Measurements from ENCODE around the gene ECHS1. TPM values are rescaled to one million over a fixed set of nuclear protein-coding genes. Genes with fewer than 3 reads are reported as not detected.

The ECHS1 gene
- total RNA-seq, 1 experiment from 2014 or later, result 120 TPM

DNA sequence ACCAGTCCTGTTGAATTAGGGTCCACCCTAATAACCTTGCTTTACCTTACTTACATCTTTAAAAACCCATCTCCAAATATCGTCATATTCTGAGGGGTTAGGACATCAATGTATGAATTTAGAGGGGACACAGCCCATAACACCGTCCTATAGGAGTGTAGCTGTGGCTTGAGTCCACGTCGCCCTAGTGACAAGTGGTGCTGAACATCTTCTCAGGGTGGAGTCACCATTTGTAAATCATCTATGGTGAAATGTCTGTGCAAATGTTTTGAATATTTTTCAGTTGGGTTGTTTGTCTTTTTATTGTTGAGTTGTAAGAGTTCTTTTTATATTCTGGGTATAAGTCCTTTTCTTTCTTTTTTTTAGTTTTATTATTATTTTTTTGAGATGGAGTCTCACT is 31.2 kb downstream of the ECHS1 start:
- H3K27me3 ChIP-seq, result peaks cover 16% of the 10 kb centered on the region
- H3K4me3 ChIP-seq, result no peak overlapping the region
- no peak for DNase-seq
- H3K36me3 ChIP-seq, result no peaks in the 10 kb centered on the region
- no peaks in the 10 kb centered on the region for H3K9me3 ChIP-seq

DNA sequence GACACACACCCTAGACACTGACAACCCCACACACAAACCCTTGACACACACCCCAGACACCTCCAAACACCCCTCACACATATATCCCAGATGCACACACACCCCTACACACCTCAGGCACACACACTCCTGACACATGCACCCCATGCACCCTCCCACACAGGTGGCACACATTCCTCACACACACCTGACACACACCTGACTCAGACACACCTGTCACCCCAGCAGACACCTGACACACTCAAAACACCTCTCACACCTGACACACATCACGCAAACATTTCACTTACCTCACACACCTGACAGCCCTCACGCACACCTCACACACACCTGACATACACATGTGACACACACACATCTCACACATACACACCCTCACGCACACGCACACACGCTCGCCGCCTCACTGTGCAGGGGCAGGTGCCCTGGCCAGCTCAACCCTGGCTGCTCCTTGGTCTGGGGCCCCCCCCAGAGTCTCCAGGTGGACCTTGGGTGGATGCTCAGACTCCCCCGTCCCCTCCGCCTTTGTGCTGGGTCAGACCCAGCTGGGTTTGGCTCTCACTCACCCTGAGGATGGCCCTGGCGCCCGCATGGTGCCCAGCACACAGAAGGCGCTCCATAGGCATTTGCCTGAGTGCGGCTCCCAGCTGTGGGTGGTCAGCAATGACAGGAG is 33.3 kb downstream of the ECHS1 start:
- Histone ChIP-seq H3K36me3 (no peaks in the 10 kb centered on the region), H3K4me3 (no peak overlapping the region), H3K9me3 (no peaks in the 10 kb centered on the region), H3K27me3 (peaks cover 38% of the 10 kb centered on the region)
- DNase-seq, result no peak

GRCh38 chr10:133338080-133339071 is 34.8 kb downstream of the ECHS1 start:
- DNase-seq, result no peak
- Histone ChIP-seq H3K36me3 (no peaks in the 10 kb centered on the region), H3K9me3 (no peaks in the 10 kb centered on the region), H3K4me3 (no peak overlapping the region), H3K27me3 (peaks cover 37% of the 10 kb centered on the region)

DNA sequence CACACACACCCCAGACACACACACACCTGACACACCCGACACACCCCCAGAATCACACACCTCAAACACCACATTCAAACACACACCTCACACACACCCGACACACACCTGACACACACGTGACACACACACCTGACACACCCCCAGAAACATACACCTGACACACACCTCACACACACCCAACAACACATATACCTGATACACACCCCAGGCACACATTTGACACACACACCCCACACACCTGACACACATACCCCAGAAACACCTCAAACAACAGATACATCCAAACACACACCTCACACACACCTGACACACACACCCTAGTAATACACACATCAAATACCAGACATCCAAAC is 35.8 kb downstream of the ECHS1 start:
- Histone ChIP-seq H3K36me3 (no peaks in the 10 kb centered on the region), H3K4me3 (no peak overlapping the region), H3K27me3 (peaks cover 37% of the 10 kb centered on the region), H3K9me3 (no peaks in the 10 kb centered on the region)
- DNase-seq, result no peak

DNA sequence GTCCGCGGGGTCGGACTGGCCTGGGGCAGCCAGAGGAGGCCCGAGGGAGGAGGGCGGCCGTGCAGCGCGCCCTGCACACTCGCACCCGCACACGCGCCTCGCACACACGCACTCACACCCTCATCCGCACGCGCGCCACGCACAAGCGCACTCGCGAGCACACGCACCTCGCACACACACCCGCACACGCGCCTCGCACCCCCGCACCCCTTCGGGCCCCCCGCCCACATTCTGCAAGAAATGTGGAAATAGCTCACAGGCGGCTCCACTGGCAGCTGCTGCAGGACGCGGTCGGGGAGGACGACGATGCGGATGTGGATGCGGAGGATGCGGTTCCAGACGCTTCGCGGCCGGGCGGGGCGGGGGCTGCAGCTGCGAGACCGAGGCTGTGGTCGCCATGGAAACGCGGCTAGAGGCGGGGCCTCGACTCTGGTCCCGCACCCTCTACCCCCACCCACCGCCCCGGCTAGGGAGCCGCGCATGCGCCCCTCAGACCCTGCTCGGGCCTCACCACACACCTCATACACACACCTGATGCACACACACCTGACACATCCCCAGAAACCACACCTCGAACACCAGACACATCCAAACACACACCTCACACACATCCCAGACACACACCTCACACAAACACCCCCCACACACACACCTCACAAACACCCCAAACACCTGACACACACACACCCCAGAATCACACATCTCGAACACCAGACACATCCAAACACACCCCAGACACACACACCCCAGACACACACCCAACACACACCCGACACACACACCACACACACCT is 36.4 kb downstream of the ECHS1 start, which contains the start of gene CALY:
CALY (minus strand) TSS at position 320 of the 793 bp plus-strand sequence. CDS start 7,907 bp downstream, outside the sequence.
- Histone ChIP-seq H3K9me3 (no peaks in the 10 kb centered on the region), H3K27me3 (peaks cover 42% of the 10 kb centered on the region), H3K36me3 (no peaks in the 10 kb centered on the region), H3K4me3 (no peak within 1 kb of the TSS)
- DNase-seq, result peak; percentile 49

DNA sequence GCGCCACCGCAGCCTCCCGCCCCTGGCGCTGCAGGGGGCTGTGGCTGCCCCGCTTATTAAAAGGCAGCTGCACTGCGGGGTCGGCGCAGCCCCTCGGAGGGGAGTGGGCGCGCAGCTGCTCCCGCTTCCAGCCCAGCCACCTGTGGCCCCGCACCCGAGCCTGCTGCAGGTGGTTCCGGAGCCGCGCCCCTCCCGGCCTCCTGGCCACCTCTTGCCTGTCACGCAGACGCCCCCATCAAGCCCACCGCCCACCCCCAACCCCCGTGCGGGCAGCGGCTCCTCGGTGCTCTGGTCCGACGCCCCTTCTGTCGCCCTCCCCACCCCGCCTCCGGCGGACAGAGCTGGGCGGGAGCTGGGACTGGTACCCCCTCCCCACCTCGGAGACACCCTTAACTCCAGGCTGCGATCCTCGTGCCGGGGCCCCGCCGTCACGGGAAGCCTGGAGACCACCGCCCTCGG is 37.0 kb downstream of the ECHS1 start:
- Histone ChIP-seq H3K36me3 (no peaks in the 10 kb centered on the region), H3K27me3 (peaks cover 49% of the 10 kb centered on the region), H3K9me3 (no peaks in the 10 kb centered on the region)

DNA sequence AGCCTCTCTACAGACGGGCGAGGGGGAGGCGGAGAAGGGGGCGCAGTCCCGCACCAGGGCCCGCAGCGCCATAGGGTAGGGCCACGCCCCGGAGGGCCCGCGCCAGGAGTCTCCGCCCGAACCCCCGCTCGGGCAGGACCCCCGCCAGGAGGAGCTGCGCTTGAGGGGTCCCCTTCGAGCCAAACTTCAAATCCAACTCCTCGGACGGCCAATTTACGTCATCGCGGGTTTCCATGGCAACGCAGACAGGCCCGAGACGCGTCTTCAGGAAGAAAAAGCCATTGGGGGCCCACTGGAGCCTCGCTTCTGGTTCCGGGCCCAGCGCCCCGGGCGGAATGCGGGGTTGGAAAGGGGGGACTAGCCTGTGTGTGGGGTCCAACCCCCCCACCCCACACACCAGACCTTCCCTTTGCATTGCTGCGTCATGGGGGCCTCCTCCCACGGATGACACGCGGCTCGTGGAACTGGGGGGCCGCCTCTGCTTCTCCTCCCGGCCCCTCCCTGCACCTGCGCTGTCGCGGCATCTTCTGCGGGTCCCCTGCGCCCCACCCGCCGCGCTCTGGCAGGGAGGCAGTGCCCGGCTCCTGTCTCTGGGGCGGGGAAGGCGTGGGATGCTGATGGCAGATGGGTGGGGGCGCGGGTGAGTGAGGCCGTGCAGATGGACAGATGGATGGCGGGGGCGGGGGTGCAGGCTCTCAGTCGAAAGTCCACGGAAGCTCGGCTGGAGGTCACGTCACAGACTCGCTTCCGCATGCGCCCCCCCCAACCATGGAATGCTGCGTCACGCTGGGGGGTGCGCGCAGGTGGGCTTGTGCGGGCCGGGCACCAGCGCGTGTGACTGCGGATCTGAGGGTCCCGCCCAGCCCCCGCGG is 37.7 kb downstream of the ECHS1 start:
- peaks cover 53% of the 10 kb centered on the region for H3K27me3 ChIP-seq
- no peaks in the 10 kb centered on the region for H3K9me3 ChIP-seq
- H3K4me3 ChIP-seq, result peak overlapping the region; percentile 14; the same call in 1 of the 2 replicates
- peak; percentile 44 for DNase-seq
- no peaks in the 10 kb centered on the region for H3K36me3 ChIP-seq

More for the DNA sequence above, 37.0 kb downstream of the ECHS1 start:
- H3K4me3 ChIP-seq, result no peak overlapping the region
- no peak for DNase-seq

DNA sequence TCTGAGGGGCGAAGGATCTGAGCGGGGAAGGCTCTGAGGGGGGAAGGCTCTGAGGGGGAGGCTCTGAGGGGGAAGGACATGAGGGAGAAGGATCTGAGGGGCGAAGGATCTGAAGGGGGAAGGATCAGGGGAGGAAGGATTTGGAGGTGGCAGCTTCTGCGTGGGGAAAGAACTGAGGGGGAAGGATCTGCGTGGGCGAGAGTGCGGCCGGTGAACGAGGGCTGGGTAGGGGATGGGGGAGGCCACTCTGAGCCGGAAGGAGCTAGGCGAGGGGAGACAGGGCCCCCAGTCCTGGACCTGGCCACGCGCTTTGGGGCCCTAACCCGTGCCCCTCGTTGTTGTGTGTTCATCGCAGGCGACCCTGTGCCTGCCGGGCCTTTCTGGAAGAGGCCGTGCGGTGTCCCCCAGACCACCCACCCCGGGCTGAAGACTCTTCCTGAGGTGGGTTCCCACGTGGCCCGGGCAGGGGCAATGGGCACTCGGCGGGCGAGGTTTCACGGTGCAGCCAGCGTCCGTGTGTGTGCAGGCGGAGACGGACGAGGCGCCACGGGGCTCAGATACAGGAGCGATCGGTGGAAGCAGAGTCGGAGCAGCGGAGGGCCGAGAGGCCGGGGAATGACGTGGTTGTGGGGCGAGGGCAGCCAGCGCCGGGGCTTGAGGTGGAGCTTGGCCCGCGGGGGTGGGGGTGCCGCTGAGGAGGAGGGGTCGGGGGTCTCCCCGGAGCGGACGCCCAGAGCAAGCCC is 38.5 kb downstream of the ECHS1 start:
- Histone ChIP-seq H3K9me3 (no peaks in the 10 kb centered on the region), H3K27me3 (peaks cover 53% of the 10 kb centered on the region), H3K36me3 (no peaks in the 10 kb centered on the region), H3K4me3 (no peak overlapping the region; the same call in 1 of the 2 replicates)
- no peak for DNase-seq

- peaks cover 53% of the 10 kb centered on the region for H3K27me3 ChIP-seq
- no peak overlapping the region for H3K4me3 ChIP-seq
- no peak for DNase-seq
- no peaks in the 10 kb centered on the region for H3K36me3 ChIP-seq
- no peaks in the 10 kb centered on the region for H3K9me3 ChIP-seq
These were observed 40.0 kb downstream of the ECHS1 start for GRCh38 chr10:133332936-133333699.

GRCh38 chr10:133329491-133330202 is 43.5 kb downstream of the ECHS1 start:
- Histone ChIP-seq H3K27me3 (peaks cover 36% of the 10 kb centered on the region), H3K9me3 (no peaks in the 10 kb centered on the region), H3K36me3 (no peaks in the 10 kb centered on the region), H3K4me3 (no peak overlapping the region)
- peak; percentile 82 for DNase-seq

GRCh38 chr10:133328358-133329343 is 44.5 kb downstream of the ECHS1 start:
- DNase-seq, result no peak
- Histone ChIP-seq H3K27me3 (peaks cover 34% of the 10 kb centered on the region), H3K36me3 (no peaks in the 10 kb centered on the region)

GRCh38 chr10:133327651-133328357 is 45.4 kb downstream of the ECHS1 start:
- no peak overlapping the region for H3K4me3 ChIP-seq
- no peak for DNase-seq
- H3K9me3 ChIP-seq, result no peaks in the 10 kb centered on the region
- H3K36me3 ChIP-seq, result no peaks in the 10 kb centered on the region
- H3K27me3 ChIP-seq, result peaks cover 32% of the 10 kb centered on the region

More at GRCh38 chr10:133328358-133329343, 44.5 kb downstream of the ECHS1 start:
- Histone ChIP-seq H3K9me3 (no peaks in the 10 kb centered on the region), H3K4me3 (no peak overlapping the region)

All from MG63 (cell line).